HCT116 (cell line): ENCODE measurements around the gene SLMAP. TPM values are rescaled to one million over a fixed set of nuclear protein-coding genes. Genes with fewer than 3 reads are reported as not detected.

Experiments used
- ATAC-seq: fragments of 200-7000 bp; cut with Tn5 transposase; 2 replicates; pipeline ENCODE4 v1.9.1; 2020; ENCODE audit warnings: mild to moderate bottlenecking, moderate library complexity
- BruUV-seq: library from RNA; stranded (reverse); fragments of 400-500 nt; replicated peaks from 2 replicates; lab custom pipeline; 2021; lab: Mats Ljungman, UMichigan
- CTCF ChIA-PET: fragments of 300-600 bp; sonication (Branson Sonifier 250); formaldehyde crosslinking; loops from one replicate; lab custom pipeline; 2021; ENCODE audit warnings: antibody characterized with exemption; lab: Charles Lee
- POLR2A ChIA-PET: fragments of 300-600, 350-600 bp; sonication (Branson Sonifier 250); formaldehyde crosslinking; loops from one replicate; lab custom pipeline; 2021; ENCODE audit warnings: antibody characterized with exemption; lab: Charles Lee
- RAD21 ChIA-PET, 2 experiments: fragments of 300-600 bp; sonication (Branson Sonifier 250); formaldehyde crosslinking; loops; one replicate each; lab custom pipeline; 2023; ENCODE audit warnings: low total read pairs in 2 of 2; ENCODE audit not compliant: uncharacterized antibody in 2 of 2, unreplicated experiment in 2 of 2, low non-redundant PET in 1 of 2; lab: Charles Lee
- DNase-seq: peaks from one replicate; pipeline ENCODE4 v3.0.0-alpha.2; 2010; ENCODE audit warnings: low read depth, low spot score
- H2AFZ ChIP-seq: fragments of 200-600 bp; shearing (Covaris generic), sonication (generic); 2 replicates; pipeline ENCODE4 v1.6.1; 2017; ENCODE audit warnings: low read depth, mixed run types, mixed read lengths, antibody characterized with exemption, low read length; ENCODE audit not compliant: poor library complexity, severe bottlenecking
- H3K27ac ChIP-seq: 2 replicates; pipeline ENCODE4 v1.5.1; 2012; ENCODE audit warnings: low read depth, low read length
- H3K27me3 ChIP-seq: fragments of 200-600 bp; sonication (generic); 2 replicates; pipeline ENCODE4 v1.6.1; 2016; ENCODE audit warnings: mixed run types, low read length, mixed read lengths; ENCODE audit not compliant: insufficient read depth
- H3K36me3 ChIP-seq, 2 experiments: fragments of 200-500 bp in 1 of 2; fragments of 200-600 bp in 1 of 2; sonication (Bioruptor generic) in 1 of 2; sonication (generic) in 1 of 2; 2 replicates each; pipeline versions ENCODE4 v1.5.1 to v1.6.1; 2014 to 2016; ENCODE audit warnings: low read length in 2 of 2, inconsistent platforms in 1 of 2, mixed read lengths in 1 of 2, mixed run types in 1 of 2; ENCODE audit not compliant: insufficient read depth in 2 of 2, control insufficient read depth in 1 of 2
- H3K4me1 ChIP-seq, 2 experiments: fragments of 200-600 bp in 1 of 2; sonication (generic) in 1 of 2; 2 replicates each; pipeline versions ENCODE4 v1.5.1 to v1.6.1; 2012 to 2017; ENCODE audit warnings: low read length in 2 of 2, inconsistent platforms in 1 of 2, mild to moderate bottlenecking in 1 of 2, mixed read lengths in 1 of 2, mixed run types in 1 of 2, moderate library complexity in 1 of 2; ENCODE audit not compliant: insufficient read depth in 2 of 2, control insufficient read depth in 1 of 2
- H3K4me2 ChIP-seq: fragments of 200-600 bp; sonication (generic); 2 replicates; pipeline ENCODE4 v1.6.1; 2017; ENCODE audit warnings: mixed run types, low read length, mixed read lengths
- H3K4me3 ChIP-seq, 2 experiments: fragments of 200-600 bp in 1 of 2; sonication (generic) in 1 of 2; replicated peaks in 1 of 2; 2 replicates each; pipeline ENCODE4 v1.5.1; 2011 to 2016; ENCODE audit warnings: low read length in 2 of 2, control low read depth in 1 of 2, low read depth in 1 of 2, mild to moderate bottlenecking in 1 of 2, mixed read lengths in 1 of 2, mixed run types in 1 of 2
- H3K79me2 ChIP-seq: fragments of 200-600 bp; sonication (generic); 2 replicates; pipeline ENCODE4 v1.6.1; 2017; ENCODE audit warnings: mild to moderate bottlenecking, mixed run types, low read length, moderate library complexity, mixed read lengths; ENCODE audit not compliant: insufficient read depth
- H3K9ac ChIP-seq: fragments of 200-600 bp; sonication (generic); 2 replicates; pipeline ENCODE4 v1.6.1; 2016; ENCODE audit warnings: low read length, mixed read lengths
- H3K9me2 ChIP-seq: fragments of 200-600 bp; sonication (generic), shearing (Covaris generic); 2 replicates; pipeline ENCODE4 v1.6.1; 2017; ENCODE audit warnings: mixed run types, mild to moderate bottlenecking, moderate library complexity; ENCODE audit not compliant: insufficient read depth
- H3K9me3 ChIP-seq, 2 experiments: fragments of 200-500 bp in 1 of 2; fragments of 200-600 bp in 1 of 2; sonication (Bioruptor generic) in 1 of 2; sonication (generic) in 1 of 2; 2 replicates each; pipeline ENCODE4 v1.6.1; 2014 to 2017; ENCODE audit warnings: low read length in 2 of 2, mixed read lengths in 2 of 2, inconsistent platforms in 1 of 2, low read depth in 1 of 2, mild to moderate bottlenecking in 1 of 2, mixed run types in 1 of 2, moderate library complexity in 1 of 2; ENCODE audit not compliant: control insufficient read depth in 1 of 2, insufficient read depth in 1 of 2
- H4K20me1 ChIP-seq: fragments of 200-600 bp; sonication (generic), shearing (Covaris generic); 2 replicates; pipeline ENCODE4 v1.6.1; 2017; ENCODE audit warnings: mixed run types, mild to moderate bottlenecking, moderate library complexity; ENCODE audit not compliant: insufficient read depth
- CEBPB ChIP-seq: IDR thresholded peaks from 2 replicates; pipeline ENCODE4 v1.6.1; 2012; ENCODE audit warnings: low read depth
- EGR1 ChIP-seq: IDR thresholded peaks from 2 replicates; pipeline ENCODE4 v1.6.1; 2012; ENCODE audit warnings: low read depth
- ELF1 ChIP-seq: IDR thresholded peaks from 2 replicates; pipeline ENCODE4 v1.6.1; 2012; ENCODE audit warnings: low read depth, borderline replicate concordance
- EZH2 ChIP-seq: fragments of 200-600 bp; sonication (generic); IDR thresholded peaks from 2 replicates; pipeline ENCODE4 v1.6.1; 2017; ENCODE audit warnings: antibody characterized with exemption, mixed run types
- EZH2phosphoT487 ChIP-seq: fragments of 200-600 bp; IDR thresholded peaks from 2 replicates; pipeline ENCODE4 v1.6.1; 2018; ENCODE audit warnings: antibody characterized with exemption, borderline replicate concordance
- JUND ChIP-seq: IDR thresholded peaks from 2 replicates; pipeline ENCODE4 v1.6.1; 2012
- RAD21 ChIP-seq: IDR thresholded peaks from 2 replicates; pipeline ENCODE4 v1.6.1; 2012; ENCODE audit warnings: low read depth, mild to moderate bottlenecking
- SIN3A ChIP-seq: IDR thresholded peaks from 2 replicates; pipeline ENCODE4 v1.6.1; 2012; ENCODE audit warnings: low read depth
- SP1 ChIP-seq: IDR thresholded peaks from 2 replicates; pipeline ENCODE4 v1.6.1; 2012; ENCODE audit warnings: low read depth
- SRF ChIP-seq: IDR thresholded peaks from 2 replicates; pipeline ENCODE4 v1.6.1; 2012; ENCODE audit warnings: low read depth
- YY1 ChIP-seq: IDR thresholded peaks from 2 replicates; pipeline ENCODE4 v1.6.1; 2011; ENCODE audit warnings: low read length, low read depth, moderate library complexity, mild to moderate bottlenecking; ENCODE audit not compliant: insufficient replicate concordance; ENCODE audit errors: extremely low read depth
- ZFX ChIP-seq: fragments of 450-650 bp; IDR thresholded peaks from 2 replicates; pipeline ENCODE4 v1.6.1; 2017
- ZNF274 ChIP-seq: fragments of 200-500 bp; sonication (Bioruptor generic); IDR thresholded peaks from 2 replicates; pipeline ENCODE4 v1.6.1; 2014; ENCODE audit warnings: mild to moderate bottlenecking, low read depth, low read length, inconsistent platforms
- intact Hi-C: fragments of 100-400 bp; cut with micrococcal nuclease; formaldehyde crosslinking; loops from 2 replicates; pipeline ENCODE4 v1.10.0; 2022
- total RNA-seq: library from RNA; stranded (reverse); gene quantifications from one replicate; pipeline ENCODE4 v1.2.1, GENCODE V29; 2021; ENCODE audit not compliant: unreplicated experiment
- TF ChIP-seq, protein P1 (sequence below): IDR thresholded peaks from 2 replicates; pipeline ENCODE4 v1.6.1; 2012; ENCODE audit warnings: low read depth
- TF ChIP-seq, protein P2 (sequence below), 3 experiments: fragments of 200-600 bp in 1 of 3; sonication (generic) in 1 of 3; IDR thresholded peaks in 2 of 3; conservative IDR thresholded peaks in 1 of 3; 2 replicates each; pipeline ENCODE4 v1.5.1; 2012 to 2017; ENCODE audit warnings: low read depth in 2 of 3, low read length in 2 of 3, antibody characterized with exemption in 1 of 3, borderline replicate concordance in 1 of 3, control low read depth in 1 of 3, mild to moderate bottlenecking in 1 of 3, mixed read lengths in 1 of 3, mixed run types in 1 of 3, moderate library complexity in 1 of 3; ENCODE audit not compliant: insufficient read depth in 1 of 3
- TF ChIP-seq, protein P3 (sequence below): IDR thresholded peaks from 2 replicates; pipeline ENCODE4 v1.6.1; 2012

SLMAP gene
- total RNA-seq, 1 experiment from 2014 or later = 81.0 TPM

DNA sequence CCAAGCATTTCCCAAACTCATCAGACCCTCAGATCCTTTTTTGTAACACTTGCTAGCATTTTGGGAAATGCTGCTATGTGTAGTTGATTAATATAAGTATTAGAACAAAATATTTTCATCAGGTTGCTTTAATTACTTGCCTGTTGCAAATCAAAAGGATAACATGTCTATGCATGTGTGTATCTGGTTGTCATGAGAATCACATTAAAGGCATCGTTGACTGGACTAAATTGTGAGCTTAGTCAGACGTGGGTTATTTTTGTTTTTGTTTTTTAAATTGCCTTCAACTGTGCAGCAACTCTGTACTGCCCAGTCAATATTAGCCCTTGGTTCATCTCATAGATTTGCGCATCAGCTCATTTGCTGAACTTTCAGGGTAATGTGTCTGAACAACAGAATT is 81.6 kb downstream of the SLMAP start:
- Histone ChIP-seq H3K27me3 (no peaks in the 10 kb centered on the region), H3K9me3 (no peaks in the 10 kb centered on the region), H3K4me1 (no peaks in the 10 kb centered on the region), H2AFZ (no peak overlapping the region), H3K79me2 (peaks cover 42% of the 10 kb centered on the region), H3K9me2 (no peaks in the 10 kb centered on the region), H3K4me3 (no peak overlapping the region), H4K20me1 (no peaks in the 10 kb centered on the region; the same call in 1 of the 2 replicates), H3K27ac (no peak overlapping the region), H3K4me2 (no peak overlapping the region), H3K36me3 (no peaks in the 10 kb centered on the region), H3K9ac (no peak overlapping the region)
- ChIA-PET POLR2A (interaction anchor here (0.6 kb wide), 1 partner anchor 234 kb away, joined by 3 read pairs; no protein-coding TSS in a partner anchor), CTCF (no interaction called here), RAD21 (no interaction called here)
- ATAC-seq = no peak
- intact Hi-C loops = no loop called here
- TF ChIP-seq CEBPB (no peak), SP1 (no peak), ZNF274 (no peak), YY1 (no peak), ZFX (no peak), EGR1 (no peak)
- TF ChIP-seq, protein P1, sequence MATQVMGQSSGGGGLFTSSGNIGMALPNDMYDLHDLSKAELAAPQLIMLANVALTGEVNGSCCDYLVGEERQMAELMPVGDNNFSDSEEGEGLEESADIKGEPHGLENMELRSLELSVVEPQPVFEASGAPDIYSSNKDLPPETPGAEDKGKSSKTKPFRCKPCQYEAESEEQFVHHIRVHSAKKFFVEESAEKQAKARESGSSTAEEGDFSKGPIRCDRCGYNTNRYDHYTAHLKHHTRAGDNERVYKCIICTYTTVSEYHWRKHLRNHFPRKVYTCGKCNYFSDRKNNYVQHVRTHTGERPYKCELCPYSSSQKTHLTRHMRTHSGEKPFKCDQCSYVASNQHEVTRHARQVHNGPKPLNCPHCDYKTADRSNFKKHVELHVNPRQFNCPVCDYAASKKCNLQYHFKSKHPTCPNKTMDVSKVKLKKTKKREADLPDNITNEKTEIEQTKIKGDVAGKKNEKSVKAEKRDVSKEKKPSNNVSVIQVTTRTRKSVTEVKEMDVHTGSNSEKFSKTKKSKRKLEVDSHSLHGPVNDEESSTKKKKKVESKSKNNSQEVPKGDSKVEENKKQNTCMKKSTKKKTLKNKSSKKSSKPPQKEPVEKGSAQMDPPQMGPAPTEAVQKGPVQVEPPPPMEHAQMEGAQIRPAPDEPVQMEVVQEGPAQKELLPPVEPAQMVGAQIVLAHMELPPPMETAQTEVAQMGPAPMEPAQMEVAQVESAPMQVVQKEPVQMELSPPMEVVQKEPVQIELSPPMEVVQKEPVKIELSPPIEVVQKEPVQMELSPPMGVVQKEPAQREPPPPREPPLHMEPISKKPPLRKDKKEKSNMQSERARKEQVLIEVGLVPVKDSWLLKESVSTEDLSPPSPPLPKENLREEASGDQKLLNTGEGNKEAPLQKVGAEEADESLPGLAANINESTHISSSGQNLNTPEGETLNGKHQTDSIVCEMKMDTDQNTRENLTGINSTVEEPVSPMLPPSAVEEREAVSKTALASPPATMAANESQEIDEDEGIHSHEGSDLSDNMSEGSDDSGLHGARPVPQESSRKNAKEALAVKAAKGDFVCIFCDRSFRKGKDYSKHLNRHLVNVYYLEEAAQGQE = no peak
- no peak for DNase-seq
- no TSS peak for BruUV-seq

DNA sequence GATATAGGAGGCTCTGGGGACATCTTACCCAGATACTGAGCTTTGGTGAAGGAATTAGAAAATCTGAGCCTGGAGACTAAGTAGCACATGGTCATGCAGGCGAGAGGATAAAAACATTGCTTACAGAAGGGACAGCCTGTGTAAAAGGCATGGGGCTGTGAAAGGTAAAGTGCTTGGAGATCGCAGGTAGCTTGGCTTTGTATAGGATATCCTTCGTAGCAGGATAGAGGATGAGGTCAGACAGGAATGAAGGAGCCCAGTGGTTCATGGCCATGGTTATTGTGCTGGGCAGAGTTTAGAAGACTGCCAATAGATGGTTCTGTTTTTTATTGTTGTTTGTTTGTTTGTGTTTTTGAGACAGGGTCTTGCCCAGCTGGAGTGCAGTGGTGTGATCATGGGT is 82.5 kb downstream of the SLMAP start:
- H3K27me3 ChIP-seq = no peaks in the 10 kb centered on the region
- no peaks in the 10 kb centered on the region for H3K9me3 ChIP-seq
- no peak overlapping the region for H3K9ac ChIP-seq
- intact Hi-C loops = no loop called here
- no peak overlapping the region for H3K4me3 ChIP-seq
- no peak for ATAC-seq
- H2AFZ ChIP-seq = no peak overlapping the region
- H3K79me2 ChIP-seq = peaks cover 42% of the 10 kb centered on the region
- no peaks in the 10 kb centered on the region for H3K36me3 ChIP-seq
- DNase-seq = no peak
- ChIA-PET CTCF (no interaction called here), POLR2A (no interaction called here), RAD21 (no interaction called here)
- H3K27ac ChIP-seq = no peak overlapping the region
- no peaks in the 10 kb centered on the region; the same call in 1 of the 2 replicates for H4K20me1 ChIP-seq
- H3K9me2 ChIP-seq = no peaks in the 10 kb centered on the region
- H3K4me1 ChIP-seq = no peaks in the 10 kb centered on the region
- no TSS peak for BruUV-seq
- no peak overlapping the region for H3K4me2 ChIP-seq
- no peak for TF ChIP-seq RAD21
- TF ChIP-seq EZH2phosphoT487 = no peak
- no peak for TF ChIP-seq EZH2
- TF ChIP-seq ELF1 = no peak
- TF ChIP-seq SRF = no peak
- no peak for TF ChIP-seq SP1
- TF ChIP-seq EGR1 = no peak
- no peak for TF ChIP-seq SIN3A
- no peak for TF ChIP-seq JUND
- TF ChIP-seq, protein P2, sequence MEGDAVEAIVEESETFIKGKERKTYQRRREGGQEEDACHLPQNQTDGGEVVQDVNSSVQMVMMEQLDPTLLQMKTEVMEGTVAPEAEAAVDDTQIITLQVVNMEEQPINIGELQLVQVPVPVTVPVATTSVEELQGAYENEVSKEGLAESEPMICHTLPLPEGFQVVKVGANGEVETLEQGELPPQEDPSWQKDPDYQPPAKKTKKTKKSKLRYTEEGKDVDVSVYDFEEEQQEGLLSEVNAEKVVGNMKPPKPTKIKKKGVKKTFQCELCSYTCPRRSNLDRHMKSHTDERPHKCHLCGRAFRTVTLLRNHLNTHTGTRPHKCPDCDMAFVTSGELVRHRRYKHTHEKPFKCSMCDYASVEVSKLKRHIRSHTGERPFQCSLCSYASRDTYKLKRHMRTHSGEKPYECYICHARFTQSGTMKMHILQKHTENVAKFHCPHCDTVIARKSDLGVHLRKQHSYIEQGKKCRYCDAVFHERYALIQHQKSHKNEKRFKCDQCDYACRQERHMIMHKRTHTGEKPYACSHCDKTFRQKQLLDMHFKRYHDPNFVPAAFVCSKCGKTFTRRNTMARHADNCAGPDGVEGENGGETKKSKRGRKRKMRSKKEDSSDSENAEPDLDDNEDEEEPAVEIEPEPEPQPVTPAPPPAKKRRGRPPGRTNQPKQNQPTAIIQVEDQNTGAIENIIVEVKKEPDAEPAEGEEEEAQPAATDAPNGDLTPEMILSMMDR (IDR thresholded peaks at IDR 0.05 in 2 of 3, conservative IDR thresholded peaks at IDR 0.05 in 1 of 3; ENCODE audit: borderline replicate concordance in 1 of 3, insufficient read depth in 1 of 3, low read depth in 2 of 3, low read length in 2 of 3) = no peak
- TF ChIP-seq CEBPB = no peak
- TF ChIP-seq, protein P3, sequence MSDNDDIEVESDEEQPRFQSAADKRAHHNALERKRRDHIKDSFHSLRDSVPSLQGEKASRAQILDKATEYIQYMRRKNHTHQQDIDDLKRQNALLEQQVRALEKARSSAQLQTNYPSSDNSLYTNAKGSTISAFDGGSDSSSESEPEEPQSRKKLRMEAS = no peak
